Left lung (tissue), 10 donors: Measurements from ENCODE around the gene TIAM2. TPM values are rescaled to one million over a fixed set of nuclear protein-coding genes. Genes with fewer than 3 reads are reported as not detected.
A peak's percentile ranks its signal among the peaks of the same experiment; 100 is the strongest.

ENCODE experiments used
- ATAC-seq: fragments of 200-7000 bp; cut with Tn5 transposase; one replicate; pipeline ENCODE4 v1.9.1; 2020; ENCODE audit warnings: moderate library complexity
- DNase-seq, 4 donors: peaks; one replicate each; pipeline ENCODE4 v3.0.0-alpha.2; 2013 to 2020
- H3K27ac ChIP-seq, 2 donors: fragments of 200-600 bp; sonication (generic) in 1 of 2; one replicate each; pipeline versions ENCODE4 v1.5.0 to v1.8.0; 2020 to 2021
- H3K27me3 ChIP-seq, 2 donors: fragments of 200-600 bp; sonication (generic) in 1 of 2; one replicate each; pipeline versions ENCODE4 v1.5.0 to v1.8.0; 2020 to 2021
- H3K36me3 ChIP-seq, 2 donors: fragments of 200-600 bp; sonication (generic) in 1 of 2; one replicate each; pipeline versions ENCODE4 v1.5.0 to v1.8.0; 2020 to 2021
- H3K4me1 ChIP-seq, 2 donors: fragments of 200-600 bp; one replicate each; pipeline ENCODE4 v1.8.0; 2021
- H3K4me3 ChIP-seq, 2 donors: fragments of 200-600 bp; sonication (generic) in 1 of 2; one replicate each; pipeline versions ENCODE4 v1.5.0 to v1.8.0; 2020 to 2021; ENCODE audit warnings: mild to moderate bottlenecking in 1 of 2
- H3K9me3 ChIP-seq, 2 donors: fragments of 200-600 bp; sonication (generic) in 1 of 2; one replicate each; pipeline versions ENCODE4 v1.5.0 to v1.8.0; 2020 to 2021
- CTCF ChIP-seq, 2 donors: fragments of 200-600 bp; sonication (generic) in 1 of 2; IDR thresholded peaks; one replicate each; pipeline versions ENCODE4 v1.5.0 to v1.8.0; 2021; ENCODE audit warnings: antibody characterized with exemption in 2 of 2
- intact Hi-C, 2 donors: fragments of 100-400 bp; cut with DNase I; formaldehyde crosslinking; loops; one replicate each; pipeline versions ENCODE4 v1.11.2 to v1.14.2; 2022
- polyA plus RNA-seq, 6 donors: library from polyadenylated mRNA; unstranded; fragments of 120-200 nt; gene quantifications; one replicate each; pipeline ENCODE4 v1.2.1, GENCODE V29; 2013; ENCODE audit not compliant: insufficient read length in 6 of 6
- total RNA-seq, 2 donors: library from RNA; stranded (reverse); fragmentation: NEBNext Ultra II Directional; extraction: Animal tissue kit (Norgen Biotek cat#: 25700); gene quantifications; one replicate each; pipeline ENCODE4 v1.2.1, GENCODE V29; 2021
- donor health status: DM: no; HTN: yes; CAD: no.
- donor health status: DM: no; HTN: no; CAD: no.

Gene TIAM2
- total and polyA plus RNA-seq, 8 donors = 6.9 to 25.0 (median 20.6) TPM

GRCh38 chr6:155163601-155164000 lies 168.5 kb downstream of the TIAM2 start:
- DNase-seq (no peak), ATAC-seq (no peak)
- Histone ChIP-seq H3K36me3 (no peaks in the 10 kb centered on the region), H3K27ac (no peak overlapping the region), H3K27me3 (no peaks in the 10 kb centered on the region), H3K4me1 (no peaks in the 10 kb centered on the region), H3K9me3 (no peaks in the 10 kb centered on the region), H3K4me3 (no peak overlapping the region)
- TF ChIP-seq CTCF (IDR thresholded peaks at IDR 0.05) = no peak
- intact Hi-C loops = no loop called here

GRCh38 chr6:155165029-155165710 lies 170.1 kb downstream of the TIAM2 start:
- no peak for ATAC-seq
- Histone ChIP-seq H3K27me3 (no peaks in the 10 kb centered on the region), H3K27ac (no peak overlapping the region), H3K4me1 (no peaks in the 10 kb centered on the region), H3K9me3 (no peaks in the 10 kb centered on the region), H3K36me3 (no peaks in the 10 kb centered on the region), H3K4me3 (no peak overlapping the region)
- intact Hi-C loops = no loop called here
- TF ChIP-seq CTCF (IDR thresholded peaks at IDR 0.05) = no peak
- DNase-seq = no peak

GRCh38 chr6:155170519-155170918 lies 175.4 kb downstream of the TIAM2 start:
- Histone ChIP-seq H3K27me3 (no peaks in the 10 kb centered on the region), H3K36me3 (no peaks in the 10 kb centered on the region), H3K27ac (no peak overlapping the region), H3K9me3 (no peaks in the 10 kb centered on the region), H3K4me3 (no peak overlapping the region), H3K4me1 (peaks cover 0 to 17% of the 10 kb centered on the region in 2 donors)
- TF ChIP-seq CTCF (IDR thresholded peaks at IDR 0.05) = no peak
- ATAC-seq (no peak), DNase-seq (no peak)
- intact Hi-C loops = loop anchor here in 1 of 2 donors (10.0 kb wide), 1 partner anchor 246 kb away; no protein-coding TSS in a partner anchor

- intact Hi-C loops = loop anchor here in 1 of 2 donors (10.0 kb wide), 1 partner anchor 246 kb away; no protein-coding TSS in a partner anchor
- no peak for TF ChIP-seq CTCF (IDR thresholded peaks at IDR 0.05)
- peaks cover 0 to 17% of the 10 kb centered on the region in 2 donors for H3K4me1 ChIP-seq
- H3K9me3 ChIP-seq = no peaks in the 10 kb centered on the region
- H3K4me3 ChIP-seq = no peak overlapping the region
- H3K27ac ChIP-seq = peak overlapping the region; percentile 15 to 51
- peak; percentile 60 for ATAC-seq
- DNase-seq = no peak
- no peaks in the 10 kb centered on the region for H3K36me3 ChIP-seq
- H3K27me3 ChIP-seq = no peaks in the 10 kb centered on the region
Measured at GRCh38 chr6:155171109-155171746, 176.1 kb downstream of the TIAM2 start.

GRCh38 chr6:155171747-155172449 lies 176.8 kb downstream of the TIAM2 start:
- no peak overlapping the region for H3K4me3 ChIP-seq
- intact Hi-C loops = loop anchor here in 1 of 2 donors (10.0 kb wide), 1 partner anchor 247 kb away; no protein-coding TSS in a partner anchor
- TF ChIP-seq CTCF (IDR thresholded peaks at IDR 0.05) = no peak
- peak in 1 of 4 donors; percentile 44 for DNase-seq
- no peaks in the 10 kb centered on the region for H3K36me3 ChIP-seq
- no peaks in the 10 kb centered on the region for H3K9me3 ChIP-seq
- H3K27me3 ChIP-seq = no peaks in the 10 kb centered on the region
- ATAC-seq = no peak
- peak overlapping the region; percentile 15 to 51 for H3K27ac ChIP-seq
- peaks cover 0 to 17% of the 10 kb centered on the region in 2 donors for H3K4me1 ChIP-seq
